Stomach smooth muscle (tissue), 2 donors: Measurements from ENCODE around the gene OSBP2.

Source experiments
- H3K27ac ChIP-seq: one replicate; pipeline ENCODE4 v1.7.0; 2013; ENCODE audit warnings: mild to moderate bottlenecking, low read length, inconsistent platforms
- H3K27me3 ChIP-seq, 2 donors: one replicate each; pipeline ENCODE4 v1.7.0; 2013; ENCODE audit warnings: low read length in 2 of 2; ENCODE audit not compliant: insufficient read depth in 2 of 2, control insufficient read depth in 1 of 2
- H3K36me3 ChIP-seq, 2 donors: one replicate each; pipeline ENCODE4 v1.7.0; 2013; ENCODE audit warnings: low read length in 2 of 2; ENCODE audit not compliant: control insufficient read depth in 2 of 2, insufficient read depth in 2 of 2
- H3K4me1 ChIP-seq: one replicate; pipeline ENCODE4 v1.7.0; 2013; ENCODE audit warnings: low read length; ENCODE audit not compliant: control insufficient read depth, insufficient read depth
- H3K4me3 ChIP-seq, 2 donors: one replicate each; pipeline ENCODE4 v1.7.0; 2013; ENCODE audit warnings: low read length in 2 of 2
- H3K9ac ChIP-seq, 2 donors: one replicate each; pipeline ENCODE4 v1.7.0; 2013; ENCODE audit warnings: low read length in 2 of 2, mild to moderate bottlenecking in 1 of 2
- H3K9me3 ChIP-seq, 2 donors: one replicate each; pipeline ENCODE4 v1.7.0; 2013; ENCODE audit warnings: low read length in 2 of 2; ENCODE audit not compliant: control insufficient read depth in 2 of 2
- donor health status: healthy.
- donor health status: Pancreatic carcinoma.

Gene OSBP2, protein sequence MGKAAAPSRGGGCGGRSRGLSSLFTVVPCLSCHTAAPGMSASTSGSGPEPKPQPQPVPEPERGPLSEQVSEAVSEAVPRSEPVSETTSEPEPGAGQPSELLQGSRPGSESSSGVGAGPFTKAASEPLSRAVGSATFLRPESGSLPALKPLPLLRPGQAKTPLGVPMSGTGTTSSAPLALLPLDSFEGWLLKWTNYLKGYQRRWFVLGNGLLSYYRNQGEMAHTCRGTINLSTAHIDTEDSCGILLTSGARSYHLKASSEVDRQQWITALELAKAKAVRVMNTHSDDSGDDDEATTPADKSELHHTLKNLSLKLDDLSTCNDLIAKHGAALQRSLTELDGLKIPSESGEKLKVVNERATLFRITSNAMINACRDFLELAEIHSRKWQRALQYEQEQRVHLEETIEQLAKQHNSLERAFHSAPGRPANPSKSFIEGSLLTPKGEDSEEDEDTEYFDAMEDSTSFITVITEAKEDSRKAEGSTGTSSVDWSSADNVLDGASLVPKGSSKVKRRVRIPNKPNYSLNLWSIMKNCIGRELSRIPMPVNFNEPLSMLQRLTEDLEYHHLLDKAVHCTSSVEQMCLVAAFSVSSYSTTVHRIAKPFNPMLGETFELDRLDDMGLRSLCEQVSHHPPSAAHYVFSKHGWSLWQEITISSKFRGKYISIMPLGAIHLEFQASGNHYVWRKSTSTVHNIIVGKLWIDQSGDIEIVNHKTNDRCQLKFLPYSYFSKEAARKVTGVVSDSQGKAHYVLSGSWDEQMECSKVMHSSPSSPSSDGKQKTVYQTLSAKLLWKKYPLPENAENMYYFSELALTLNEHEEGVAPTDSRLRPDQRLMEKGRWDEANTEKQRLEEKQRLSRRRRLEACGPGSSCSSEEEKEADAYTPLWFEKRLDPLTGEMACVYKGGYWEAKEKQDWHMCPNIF

DNA sequence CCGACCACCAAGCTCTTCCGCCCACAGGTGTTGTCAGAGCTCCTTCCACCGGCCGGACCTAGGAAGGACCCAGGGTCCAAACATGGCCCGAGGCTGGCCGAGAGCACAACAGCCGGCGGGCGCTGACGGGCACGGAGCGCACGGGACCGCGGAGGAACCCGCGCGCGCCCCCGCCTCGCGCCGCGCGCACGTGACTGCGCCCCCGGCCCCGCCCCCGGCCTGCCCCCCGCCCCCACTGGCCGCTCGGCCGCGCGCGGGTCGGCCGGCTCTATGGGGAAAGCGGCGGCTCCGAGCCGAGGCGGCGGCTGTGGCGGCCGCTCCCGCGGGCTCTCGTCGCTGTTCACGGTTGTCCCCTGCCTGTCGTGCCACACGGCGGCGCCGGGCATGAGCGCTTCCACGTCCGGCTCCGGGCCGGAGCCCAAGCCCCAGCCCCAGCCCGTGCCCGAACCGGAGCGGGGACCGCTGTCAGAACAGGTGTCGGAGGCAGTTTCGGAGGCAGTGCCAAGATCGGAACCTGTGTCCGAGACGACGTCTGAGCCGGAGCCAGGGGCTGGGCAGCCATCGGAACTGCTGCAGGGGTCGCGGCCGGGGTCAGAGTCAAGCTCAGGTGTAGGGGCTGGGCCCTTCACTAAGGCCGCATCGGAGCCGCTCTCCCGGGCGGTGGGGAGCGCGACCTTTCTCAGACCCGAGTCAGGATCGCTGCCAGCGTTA is at the start of gene OSBP2:
Gene OSBP2, plus strand, starts transcription at position 235 of the 711 bp plus-strand sequence. Its CDS starts 36 bp downstream, at position 271.
- Histone ChIP-seq H3K9ac (peak within 1 kb of the TSS; percentile 60), H3K27ac (no peak within 1 kb of the TSS)

DNA sequence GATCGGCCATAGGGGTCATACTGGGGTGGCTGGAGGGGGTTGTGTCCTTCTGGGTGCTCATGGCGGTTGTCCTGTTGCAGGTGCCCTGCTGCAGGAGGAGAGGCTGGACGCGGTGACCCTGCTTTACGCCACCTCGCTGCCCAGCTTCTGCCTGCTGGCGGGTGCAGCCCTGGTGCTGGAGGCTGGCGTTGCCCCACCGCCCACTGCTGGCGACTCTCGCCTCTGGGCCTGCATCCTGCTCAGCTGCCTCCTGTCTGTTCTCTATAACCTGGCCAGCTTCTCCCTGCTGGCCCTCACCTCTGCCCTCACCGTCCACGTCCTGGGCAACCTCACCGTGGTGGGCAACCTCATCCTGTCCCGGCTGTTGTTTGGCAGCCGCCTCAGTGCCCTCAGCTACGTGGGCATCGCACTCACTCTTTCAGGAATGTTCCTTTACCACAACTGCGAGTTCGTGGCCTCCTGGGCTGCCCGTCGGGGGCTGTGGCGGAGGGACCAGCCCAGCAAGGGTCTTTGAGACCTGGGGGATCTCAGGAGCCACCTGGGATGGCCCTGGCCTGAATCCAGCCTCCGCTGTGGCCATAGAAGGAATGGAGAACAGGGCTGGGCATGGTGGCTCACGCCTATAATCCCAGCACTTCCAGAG is 48.0 kb upstream of the OSBP2 start:
- Histone ChIP-seq H3K9ac (no peak overlapping the region), H3K27me3 (no peaks in the 10 kb centered on the region), H3K27ac (no peak overlapping the region)

More for the DNA sequence above, at the start of gene OSBP2:
- H3K4me1 ChIP-seq, result peaks cover 15% of the 10 kb centered on the region
- no peaks in the 10 kb centered on the region for H3K9me3 ChIP-seq
- H3K4me3 ChIP-seq, result peak within 1 kb of the TSS; percentile 70 to 78
- H3K27me3 ChIP-seq, result no peaks in the 10 kb centered on the region
- H3K36me3 ChIP-seq, result no peaks in the 10 kb centered on the region

DNA sequence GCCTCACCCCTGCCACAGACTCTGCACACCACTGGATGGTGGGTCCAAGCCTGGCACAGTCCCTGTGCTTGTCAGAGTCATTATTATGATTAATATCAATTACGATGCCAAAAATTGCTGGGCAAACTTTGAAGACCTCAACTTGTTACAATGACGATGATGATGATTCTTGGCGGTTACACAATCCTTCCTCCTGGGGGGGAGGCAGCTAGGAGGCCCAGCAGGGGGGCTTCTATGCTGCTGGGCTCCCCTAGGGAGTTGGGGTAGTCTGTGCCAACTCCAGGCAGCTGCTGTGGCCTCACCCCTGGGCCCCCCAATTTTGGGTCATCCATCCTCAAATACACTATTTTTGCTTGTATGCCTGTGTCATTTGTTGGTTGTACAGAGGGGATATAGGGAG is 47.1 kb upstream of the OSBP2 start:
- H3K27ac ChIP-seq, result no peak overlapping the region
- no peak overlapping the region for H3K4me3 ChIP-seq
- no peak overlapping the region for H3K9ac ChIP-seq
- H3K36me3 ChIP-seq, result no peaks in the 10 kb centered on the region
- no peaks in the 10 kb centered on the region for H3K4me1 ChIP-seq
- H3K9me3 ChIP-seq, result no peaks in the 10 kb centered on the region
- no peaks in the 10 kb centered on the region for H3K27me3 ChIP-seq

More for the DNA sequence above, 48.0 kb upstream of the OSBP2 start:
- Histone ChIP-seq H3K36me3 (no peaks in the 10 kb centered on the region), H3K4me1 (no peaks in the 10 kb centered on the region), H3K4me3 (no peak overlapping the region), H3K9me3 (no peaks in the 10 kb centered on the region)

DNA sequence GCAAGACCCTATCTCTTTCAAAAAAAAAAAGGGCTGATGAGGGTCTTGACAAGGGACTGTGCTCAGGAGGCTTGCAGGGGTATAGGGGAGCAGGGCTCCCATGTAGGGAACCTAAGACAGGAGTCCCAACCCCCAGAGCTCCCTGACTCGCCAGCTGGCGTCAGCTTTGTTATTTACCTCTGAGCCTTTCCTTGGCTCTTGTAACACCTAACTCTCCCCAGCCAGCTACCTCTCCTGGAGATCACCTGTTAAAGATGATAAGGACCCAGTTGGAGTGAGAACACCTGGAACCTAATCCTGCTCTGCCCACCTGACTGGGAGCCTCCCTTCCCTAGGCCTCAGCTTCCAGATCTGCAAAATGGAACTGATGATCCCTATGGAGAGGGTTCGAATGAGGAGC is 45.8 kb upstream of the OSBP2 start:
- Histone ChIP-seq H3K9ac (no peak overlapping the region), H3K9me3 (no peaks in the 10 kb centered on the region), H3K4me1 (no peaks in the 10 kb centered on the region), H3K36me3 (no peaks in the 10 kb centered on the region), H3K27ac (no peak overlapping the region), H3K27me3 (no peaks in the 10 kb centered on the region), H3K4me3 (no peak overlapping the region)

DNA sequence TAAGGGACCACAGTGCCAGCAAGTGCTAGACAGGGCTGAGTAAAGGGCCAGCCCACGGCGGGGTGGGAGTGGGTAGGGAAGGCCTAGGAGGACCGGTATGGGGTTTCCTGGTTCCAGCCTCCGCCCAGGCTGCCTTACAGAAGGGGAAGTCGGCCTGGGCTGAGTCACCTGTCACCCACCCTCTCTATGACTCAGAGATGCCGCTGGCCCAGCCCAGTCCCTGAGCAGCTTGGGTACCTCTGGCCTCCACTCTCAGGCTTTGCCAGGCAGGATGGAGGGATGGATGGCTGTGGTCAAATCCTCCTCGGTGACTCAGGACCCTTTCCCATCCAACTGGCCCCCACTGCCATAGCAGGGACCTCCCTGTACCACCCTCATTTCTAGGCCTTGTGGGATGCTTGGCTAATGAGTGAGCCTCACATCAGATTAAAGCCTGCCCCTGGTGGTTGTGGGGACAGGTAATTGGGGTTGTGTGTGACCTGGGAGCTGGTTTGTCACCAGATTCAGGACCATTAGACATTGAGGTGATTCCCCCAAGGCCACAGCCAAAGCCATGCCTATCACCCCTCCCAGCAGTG is 45.2 kb upstream of the OSBP2 start:
- H3K9ac ChIP-seq, result no peak overlapping the region
- no peak overlapping the region for H3K4me3 ChIP-seq
- H3K27me3 ChIP-seq, result no peaks in the 10 kb centered on the region
- H3K27ac ChIP-seq, result no peak overlapping the region
- no peaks in the 10 kb centered on the region for H3K9me3 ChIP-seq
- H3K4me1 ChIP-seq, result no peaks in the 10 kb centered on the region
- no peaks in the 10 kb centered on the region for H3K36me3 ChIP-seq

DNA sequence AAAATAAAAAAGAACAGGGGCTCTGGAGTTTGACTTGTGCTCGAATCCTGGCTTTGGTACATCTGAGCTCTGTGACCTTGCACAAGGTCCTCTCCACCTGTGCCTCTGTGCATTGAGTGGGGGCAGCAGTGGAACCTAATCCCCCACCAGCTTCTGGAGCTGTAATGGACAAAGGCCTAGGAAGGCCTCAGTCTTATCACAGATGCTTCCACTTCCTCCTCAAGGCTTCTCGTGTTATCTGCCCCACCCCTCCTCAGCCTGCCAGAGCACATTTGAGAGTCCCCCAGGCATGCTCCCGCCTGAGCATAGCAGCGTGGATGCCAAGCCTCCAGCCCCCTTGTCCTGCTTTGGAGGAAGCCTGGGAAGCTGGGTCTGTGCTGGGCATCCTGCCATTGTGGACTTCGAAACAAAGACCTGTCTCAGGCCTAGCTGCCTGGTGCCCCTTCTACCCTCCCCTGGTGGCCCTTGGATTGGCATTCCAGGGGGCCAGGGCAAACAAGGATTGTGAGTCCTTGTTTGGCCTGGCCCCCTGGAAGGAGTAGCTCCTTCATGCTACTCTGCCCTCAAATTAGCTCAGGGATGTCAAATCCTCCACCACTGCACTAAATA is 44.1 kb upstream of the OSBP2 start:
- Histone ChIP-seq H3K36me3 (no peaks in the 10 kb centered on the region), H3K9me3 (no peaks in the 10 kb centered on the region), H3K27me3 (no peaks in the 10 kb centered on the region), H3K4me1 (no peaks in the 10 kb centered on the region), H3K4me3 (no peak overlapping the region), H3K9ac (no peak overlapping the region), H3K27ac (no peak overlapping the region)

DNA sequence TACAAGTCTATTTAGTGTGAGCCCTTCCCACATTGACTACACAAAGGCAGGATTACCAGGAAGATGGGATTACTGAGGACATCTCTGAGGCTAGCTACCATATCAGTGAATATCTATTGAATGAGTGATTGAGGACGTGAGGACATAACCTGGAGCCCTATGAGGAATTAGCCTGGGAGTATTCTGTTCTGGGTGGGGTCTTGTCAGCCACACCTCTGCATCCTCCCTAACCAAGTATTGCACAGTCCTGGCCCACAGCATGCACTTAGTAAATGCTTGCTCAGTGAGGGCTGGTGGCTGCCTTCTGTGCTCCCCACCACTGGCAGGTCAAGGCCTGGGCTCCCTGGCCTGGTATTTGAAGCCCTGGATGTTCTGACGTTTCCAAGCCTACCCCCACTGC is 41.8 kb upstream of the OSBP2 start:
- Histone ChIP-seq H3K36me3 (no peaks in the 10 kb centered on the region), H3K4me3 (no peak overlapping the region), H3K4me1 (no peaks in the 10 kb centered on the region), H3K9me3 (no peaks in the 10 kb centered on the region), H3K9ac (no peak overlapping the region), H3K27ac (no peak overlapping the region), H3K27me3 (no peaks in the 10 kb centered on the region)

DNA sequence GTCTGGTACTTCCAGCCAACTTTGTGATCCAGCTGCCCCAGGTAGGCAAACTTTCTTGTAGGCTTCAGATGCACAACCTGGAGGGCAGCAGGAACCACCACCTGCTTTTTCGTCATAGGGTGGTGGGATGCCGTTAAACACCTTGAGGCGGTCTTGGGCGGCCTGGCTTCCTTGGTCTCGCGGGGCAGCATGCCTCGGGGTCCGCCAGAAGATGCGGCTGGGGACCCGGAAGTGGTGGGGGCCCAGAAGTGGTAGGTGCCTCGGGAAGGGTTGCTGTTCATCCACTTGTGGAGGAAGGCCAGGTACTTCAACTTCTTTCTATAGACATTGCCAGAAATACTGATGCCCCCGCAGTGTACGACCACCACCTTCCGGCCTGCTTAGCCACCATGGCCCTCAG is 40.3 kb upstream of the OSBP2 start:
- H3K36me3 ChIP-seq, result no peaks in the 10 kb centered on the region
- H3K27me3 ChIP-seq, result no peaks in the 10 kb centered on the region
- no peaks in the 10 kb centered on the region for H3K4me1 ChIP-seq
- H3K4me3 ChIP-seq, result no peak overlapping the region
- H3K9ac ChIP-seq, result no peak overlapping the region
- no peak overlapping the region for H3K27ac ChIP-seq
- no peaks in the 10 kb centered on the region for H3K9me3 ChIP-seq

DNA sequence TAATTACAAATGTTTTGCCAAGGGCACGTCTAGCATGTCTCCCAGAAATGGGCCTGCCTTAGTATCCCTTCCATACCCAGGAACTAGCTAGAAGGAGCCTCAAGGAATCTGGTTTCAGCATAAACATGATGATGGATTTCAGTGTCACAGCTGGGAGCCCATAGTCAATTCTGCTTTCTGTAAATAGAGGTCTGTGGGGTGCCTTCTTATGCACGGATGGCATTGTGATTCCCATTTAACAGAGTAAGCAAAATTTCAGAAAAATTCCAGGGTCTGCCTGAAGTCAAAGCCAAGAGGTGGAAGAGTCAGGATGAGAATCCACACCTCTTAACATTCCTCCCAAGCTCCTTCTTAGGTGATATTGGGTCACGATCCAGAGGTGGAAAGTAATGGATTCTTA is 39.1 kb upstream of the OSBP2 start:
- no peaks in the 10 kb centered on the region for H3K9me3 ChIP-seq
- H3K4me1 ChIP-seq, result no peaks in the 10 kb centered on the region
- no peak overlapping the region for H3K9ac ChIP-seq
- no peaks in the 10 kb centered on the region for H3K36me3 ChIP-seq
- no peaks in the 10 kb centered on the region for H3K27me3 ChIP-seq
- no peak overlapping the region for H3K27ac ChIP-seq
- H3K4me3 ChIP-seq, result no peak overlapping the region
